HG02840 (cell line): Measurements from ENCODE around the gene MICAL2.
"Not testable (repeated sequence)": the region's sequence is repeated elsewhere in the genome, so short reads cannot be mapped to it uniquely, and the experiment has no call there.

ENCODE experiments used
- ATAC-seq: cut with Tn5 transposase; IDR thresholded peaks from one replicate; pipeline ENCODE4 v1.9.1; 2021; ENCODE audit warnings: mild to moderate bottlenecking, moderate library complexity, moderate number of reproducible peaks; ENCODE audit not compliant: unreplicated experiment, low FRiP score

Gene MICAL2

DNA sequence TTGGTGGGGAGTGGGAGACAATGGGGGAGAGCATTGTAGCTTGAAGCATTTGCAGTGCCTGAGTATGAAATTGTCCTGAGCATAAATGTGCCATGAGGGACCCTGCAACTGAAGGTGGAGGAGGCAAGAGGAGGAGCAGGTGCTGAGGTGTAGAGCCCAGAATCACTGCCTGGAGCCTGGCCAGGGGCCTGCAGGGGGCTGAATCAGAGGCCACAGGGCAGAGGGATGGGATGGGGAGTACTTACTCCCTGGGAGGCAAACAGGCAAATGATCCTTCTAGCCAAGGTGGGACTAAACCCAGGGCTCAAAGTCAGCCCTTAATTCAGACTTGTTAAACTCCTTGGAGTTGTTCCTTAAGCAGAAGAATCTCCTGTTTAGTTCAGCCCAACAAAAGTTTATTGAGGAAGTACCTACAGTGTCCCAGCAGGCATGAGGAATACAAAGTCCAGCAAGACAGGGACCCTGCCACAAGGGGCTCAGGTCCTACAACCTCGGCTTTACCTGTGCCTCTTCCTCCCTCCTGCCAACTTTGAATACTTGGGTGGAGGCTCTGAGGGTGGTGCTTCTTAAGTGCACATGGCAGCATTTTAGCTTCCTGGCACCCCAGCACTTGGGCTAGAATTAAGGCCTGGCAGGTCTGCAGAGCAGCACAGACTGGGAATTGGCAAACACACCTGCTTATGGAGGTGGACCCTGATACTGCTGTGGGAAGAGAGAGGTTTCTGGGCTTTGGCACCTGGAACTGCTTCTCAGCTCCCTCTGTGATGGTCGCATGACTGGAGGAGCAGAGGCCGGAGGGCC is 20.0 kb downstream of the MICAL2 start:
- ATAC-seq, result no peak

DNA sequence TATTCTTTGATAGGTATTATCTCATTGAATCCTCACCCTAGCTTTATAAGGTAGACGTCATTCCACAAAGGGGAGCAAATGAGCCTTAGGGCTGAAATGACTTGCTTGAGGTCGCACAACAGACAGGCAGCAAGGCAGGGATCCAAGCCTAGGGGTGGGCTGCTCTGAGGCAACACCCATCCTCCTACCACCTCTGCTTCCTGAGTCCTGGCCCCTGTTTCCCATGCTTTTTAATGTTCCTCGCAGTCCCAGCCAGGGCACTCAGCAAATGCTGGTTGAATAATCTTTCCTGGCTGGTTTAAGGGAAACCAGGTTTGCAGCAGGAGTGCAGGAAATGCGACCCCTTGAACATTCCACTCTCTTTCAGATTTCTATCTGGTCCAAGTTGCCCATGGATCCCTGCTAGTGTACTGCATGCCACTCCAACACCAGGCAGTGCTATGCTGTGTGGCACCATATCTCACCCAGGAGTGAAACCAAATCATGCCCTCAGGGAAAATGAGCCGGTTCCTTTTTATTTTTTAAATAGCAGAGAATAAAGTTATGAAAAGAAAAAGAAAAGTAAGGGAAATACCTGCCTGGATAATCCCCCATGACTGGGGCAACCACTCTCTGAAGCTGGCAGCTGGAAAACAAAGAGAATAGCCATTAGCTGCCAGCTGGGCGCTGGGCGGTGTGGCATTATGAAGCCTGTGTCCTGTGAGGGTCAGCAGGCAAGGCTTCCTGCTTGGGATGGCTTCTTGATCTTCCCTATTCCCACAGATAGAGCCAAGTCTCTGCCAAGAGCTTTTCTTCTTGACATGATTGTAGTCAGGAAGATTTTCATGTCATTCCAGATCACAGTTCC is 21.8 kb downstream of the MICAL2 start:
- no peak for ATAC-seq

DNA sequence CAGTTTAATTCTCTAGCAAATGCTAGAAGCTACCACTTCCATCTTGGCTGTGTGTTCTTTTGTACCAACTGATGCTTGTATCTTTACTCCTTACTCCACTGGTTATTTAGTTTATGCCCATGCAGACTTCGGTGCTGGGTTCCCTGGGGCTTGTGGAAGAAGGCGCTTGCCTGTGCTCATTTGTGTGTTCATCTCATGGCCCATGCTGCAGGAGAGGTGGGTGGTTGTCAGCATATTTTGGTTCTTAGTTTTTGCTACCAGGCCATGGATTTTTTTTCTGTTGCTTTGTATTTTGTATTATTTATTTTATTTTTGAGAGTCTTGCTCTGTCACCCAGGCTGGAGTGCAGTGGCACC is 22.4 kb downstream of the MICAL2 start:
- no peak for ATAC-seq

DNA sequence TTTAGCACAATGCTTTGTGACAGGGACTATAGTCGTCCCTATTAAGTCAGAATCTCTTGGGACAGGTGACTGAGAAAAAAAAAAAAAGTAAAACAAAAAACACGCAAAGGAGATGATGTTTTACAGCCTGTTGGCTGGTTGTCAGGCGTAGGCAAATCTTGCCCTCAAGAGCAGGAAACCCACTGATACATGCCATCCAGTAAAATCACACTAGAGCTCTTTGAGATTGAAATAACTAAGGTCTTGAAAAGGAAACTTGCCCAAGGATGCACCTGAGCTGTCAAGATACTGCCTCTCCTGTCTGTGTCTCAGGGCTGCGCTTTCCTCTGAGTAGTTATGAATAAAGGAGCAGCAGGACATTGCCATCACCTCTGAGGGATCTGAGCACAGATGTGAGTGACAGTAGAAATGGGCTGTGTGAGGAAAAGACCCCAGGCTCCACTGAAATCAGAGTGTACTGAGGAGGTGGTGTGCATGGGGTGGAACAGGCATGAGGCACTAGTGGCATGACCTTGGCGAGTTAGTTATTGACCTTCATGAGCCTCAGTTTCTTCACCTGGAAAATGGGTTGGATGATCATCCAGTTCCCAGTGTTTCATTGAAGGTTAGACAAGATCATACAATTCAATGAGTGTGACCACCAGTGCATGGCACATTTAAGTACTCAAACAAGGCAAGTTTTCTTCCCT is 23.3 kb downstream of the MICAL2 start:
- ATAC-seq, result no peak

DNA sequence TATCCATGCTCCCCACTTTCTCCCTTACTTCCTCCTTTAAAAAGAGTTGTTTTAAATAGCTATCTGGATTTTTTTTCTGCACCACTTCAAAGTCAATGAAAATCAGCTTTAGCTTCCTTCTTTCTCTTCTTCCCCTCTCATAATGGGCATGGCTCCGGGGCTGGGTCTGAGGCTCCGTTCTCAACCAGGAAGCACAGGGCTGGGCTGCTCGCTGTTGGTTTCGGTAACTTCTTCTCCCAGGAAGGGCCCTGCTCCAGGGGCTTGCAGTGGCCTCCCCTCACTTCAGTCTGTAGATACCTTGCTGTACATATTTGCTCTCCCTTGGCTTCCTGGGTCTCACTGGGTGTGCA is 23.8 kb downstream of the MICAL2 start:
- ATAC-seq, result no peak

DNA sequence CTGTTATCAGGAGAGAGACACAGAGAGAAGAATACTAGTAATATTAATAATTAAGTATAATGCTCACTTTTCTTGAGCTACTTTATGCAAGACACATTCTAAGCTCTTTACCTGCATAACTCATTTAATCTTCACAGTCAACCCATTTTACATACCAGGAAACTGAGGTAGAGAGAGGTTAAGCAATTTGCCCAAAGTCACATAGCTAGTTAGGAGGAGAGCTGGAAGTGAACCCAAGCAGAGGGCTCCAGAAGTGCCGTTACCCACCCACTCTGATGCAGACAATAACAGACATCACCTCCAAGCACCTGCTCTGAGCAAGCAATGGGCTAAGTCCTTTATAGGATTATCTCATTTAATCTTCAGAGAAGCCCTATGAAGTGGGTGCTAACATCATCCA is 24.8 kb downstream of the MICAL2 start:
- ATAC-seq, result no peak

DNA sequence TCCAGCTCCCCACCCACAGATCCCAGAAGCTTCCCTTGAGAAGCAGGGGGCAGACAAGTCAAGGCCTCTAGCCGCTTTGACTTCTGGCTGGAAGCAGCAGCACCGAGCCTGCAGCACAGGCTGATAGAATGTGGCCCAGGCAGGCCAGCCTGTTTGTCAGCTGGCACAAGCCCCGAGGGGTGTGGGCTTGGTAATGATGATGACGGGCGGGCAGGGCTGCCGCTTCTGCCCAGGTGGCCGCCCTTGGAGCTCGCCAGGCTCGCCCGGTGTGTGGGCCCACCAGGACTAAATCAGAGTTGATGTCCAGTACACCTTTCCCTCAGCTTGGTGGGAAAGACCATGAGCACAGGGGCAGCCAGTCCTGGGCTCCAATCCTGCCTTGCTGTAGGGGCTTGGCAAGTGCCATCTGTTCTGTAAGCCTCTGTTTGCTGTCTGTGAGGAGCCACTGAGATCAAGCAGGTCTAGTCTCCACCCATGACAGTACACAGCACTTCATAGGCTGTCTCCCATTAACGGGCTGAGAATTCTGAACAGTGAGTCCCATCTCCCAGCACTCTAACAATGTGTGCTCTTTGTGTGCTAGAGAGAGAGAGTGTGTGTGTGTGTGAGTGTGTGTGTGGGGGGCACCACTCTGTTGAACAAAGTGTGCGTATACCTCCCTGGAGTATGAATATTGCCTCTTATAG is 26.8 kb downstream of the MICAL2 start:
- ATAC-seq, result no peak

DNA sequence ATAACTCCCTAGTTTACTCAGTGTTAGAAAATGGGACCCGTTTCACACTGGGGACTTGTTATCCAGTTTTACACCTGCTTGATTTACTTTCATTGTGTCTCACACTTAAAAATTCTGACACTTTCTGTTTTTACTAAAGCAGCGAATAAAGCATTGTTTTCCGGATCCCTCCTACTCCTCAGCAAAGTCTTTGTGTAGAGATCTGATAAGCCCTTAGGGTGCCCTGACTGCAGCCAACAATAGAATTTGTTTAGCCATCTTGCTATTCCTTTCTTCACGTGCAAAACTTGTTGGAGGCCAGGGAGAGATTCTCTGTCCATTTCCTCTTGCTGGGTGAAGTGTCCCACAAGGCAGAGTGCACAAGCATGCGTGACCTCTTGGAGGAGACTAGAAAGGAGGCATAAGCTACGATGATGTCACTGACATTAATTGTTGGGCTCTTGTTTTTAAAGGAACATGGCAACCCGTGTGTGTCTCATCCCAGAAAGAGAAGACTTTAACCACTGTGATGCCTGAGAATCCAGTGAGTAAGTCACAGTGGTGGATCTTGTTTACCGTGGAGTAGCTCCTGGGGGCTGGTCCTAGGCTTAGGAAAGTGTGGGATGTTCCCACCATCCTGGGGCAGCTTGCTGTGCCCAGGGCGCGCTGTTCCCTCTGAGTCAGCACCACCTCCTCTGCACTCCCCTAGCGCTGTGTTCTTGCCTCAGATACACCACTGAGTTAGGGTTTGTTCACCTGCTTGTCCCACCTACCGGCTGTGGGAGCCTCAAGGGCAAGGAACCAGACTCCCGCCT is 27.7 kb downstream of the MICAL2 start:
- no peak for ATAC-seq

DNA sequence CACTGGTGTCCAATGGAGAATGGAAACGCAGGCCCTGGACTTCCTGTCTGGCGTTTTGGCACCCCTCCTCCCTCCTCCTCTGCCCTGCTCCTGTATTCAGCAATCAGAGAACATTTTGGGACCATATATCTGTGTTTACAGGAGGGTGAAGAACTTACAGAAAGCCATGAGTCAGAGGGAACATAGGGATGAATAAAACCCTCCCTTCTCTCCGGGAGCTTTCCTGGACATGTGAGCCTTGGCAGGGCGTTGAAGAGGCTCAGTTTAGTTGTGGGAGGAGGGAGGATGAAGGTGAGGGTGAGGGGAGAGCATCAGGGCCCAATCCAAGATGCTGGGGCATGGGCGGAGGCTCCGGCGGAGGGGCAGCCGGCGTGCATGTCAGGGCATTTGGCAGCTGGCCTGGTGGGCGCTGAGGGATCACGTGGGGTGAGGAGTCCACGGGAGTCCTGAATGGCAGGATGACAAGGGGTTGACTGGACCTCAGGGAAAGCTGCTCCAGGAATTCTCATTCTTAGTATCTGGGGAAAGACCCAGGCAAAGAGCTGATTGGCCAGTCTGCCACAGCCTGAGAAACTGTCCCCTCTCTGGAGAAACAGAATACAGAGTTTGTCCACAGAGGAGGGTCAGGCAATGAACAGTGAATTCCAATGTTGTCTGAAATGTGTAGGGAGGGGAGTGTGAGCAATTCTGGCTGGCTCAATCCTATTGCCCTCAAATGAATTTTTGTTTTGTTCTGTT is 28.9 kb downstream of the MICAL2 start:
- ATAC-seq, result no peak

DNA sequence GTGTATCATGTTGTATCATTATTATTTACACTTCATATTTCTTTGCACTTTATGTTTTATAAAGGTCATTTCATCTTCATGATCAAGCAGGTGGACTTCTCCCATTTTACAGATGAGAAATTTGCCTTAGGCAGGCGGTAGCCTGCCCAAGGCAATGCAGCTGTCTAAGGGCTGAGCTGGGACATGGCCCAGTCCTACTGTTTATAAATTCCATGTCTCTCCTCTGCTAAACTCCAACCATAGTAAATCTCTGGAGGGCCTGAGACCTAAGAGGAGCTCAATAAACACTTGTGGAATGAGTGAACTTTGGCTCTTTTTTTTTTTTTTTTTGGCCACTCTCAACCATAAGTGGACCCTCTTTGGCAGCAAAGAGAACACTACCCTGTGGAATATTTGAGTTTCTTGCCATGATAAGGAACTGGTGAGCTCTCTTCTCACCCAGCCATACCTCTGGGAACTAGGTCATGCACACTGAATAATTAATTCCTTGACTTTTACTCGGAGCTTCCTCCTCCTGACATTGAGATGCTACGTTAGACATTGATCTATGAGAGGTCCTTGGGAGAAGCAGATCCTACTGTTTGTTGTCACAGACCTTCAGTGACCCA is 29.9 kb downstream of the MICAL2 start:
- ATAC-seq, result no peak

DNA sequence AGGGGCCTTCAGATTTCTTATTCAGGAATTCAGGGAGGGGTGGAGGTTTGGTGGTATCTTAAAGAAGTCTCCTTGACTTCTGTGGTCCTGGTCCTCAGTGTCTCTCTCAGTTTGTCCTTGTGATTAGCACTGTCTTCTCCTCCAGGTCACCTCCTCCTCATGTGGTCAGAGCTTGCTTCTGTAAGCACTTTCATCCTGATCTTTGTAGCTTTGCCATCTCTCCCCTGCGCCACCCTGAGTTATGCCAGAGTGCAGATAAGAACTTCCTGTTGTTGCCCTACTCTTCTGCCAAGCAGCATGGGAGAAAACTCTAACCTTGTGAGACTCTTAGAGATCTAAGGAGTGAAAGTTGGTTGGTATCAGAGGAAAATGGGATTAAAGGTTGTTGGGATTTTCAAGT is 30.9 kb downstream of the MICAL2 start:
- no peak for ATAC-seq

DNA sequence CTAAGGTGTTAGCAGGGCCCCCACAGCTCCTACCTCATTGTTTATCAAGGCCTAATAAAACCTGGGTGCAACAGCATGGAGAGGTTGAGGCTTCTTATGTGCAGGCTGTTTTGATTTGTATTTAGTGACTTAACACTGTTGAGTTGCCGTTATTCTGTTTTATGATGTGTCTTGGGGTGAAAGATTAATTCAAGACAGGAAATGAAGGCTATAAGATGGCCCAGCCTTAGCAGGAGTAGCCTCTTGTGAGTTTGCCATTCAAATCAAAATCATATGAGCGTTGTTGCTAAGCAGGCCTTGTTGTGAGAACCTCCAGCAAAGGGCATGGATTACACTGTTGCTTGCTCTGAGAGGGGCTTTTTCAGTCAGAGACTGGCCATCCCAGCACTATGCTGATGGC is 31.8 kb downstream of the MICAL2 start:
- no peak for ATAC-seq

DNA sequence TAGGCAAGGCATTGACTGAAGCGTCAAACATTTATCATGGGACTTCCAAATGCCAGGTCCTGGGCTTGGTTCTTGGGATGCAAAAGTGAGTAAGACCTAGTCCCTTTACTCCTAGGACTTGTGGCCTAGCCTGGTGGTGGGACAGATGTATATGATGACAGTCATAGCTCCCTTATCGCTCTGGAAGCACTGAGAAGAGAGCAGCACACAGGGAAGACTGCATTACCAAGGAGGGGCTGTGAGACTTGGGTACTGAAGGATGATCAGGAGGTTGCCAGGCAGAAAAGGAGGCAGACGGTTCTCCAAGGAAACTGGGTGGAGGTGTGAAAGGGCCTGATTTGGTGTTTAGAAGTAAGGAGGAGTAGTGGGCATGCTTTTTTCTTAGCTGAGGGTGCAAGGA is 32.5 kb downstream of the MICAL2 start:
- ATAC-seq, result no peak

DNA sequence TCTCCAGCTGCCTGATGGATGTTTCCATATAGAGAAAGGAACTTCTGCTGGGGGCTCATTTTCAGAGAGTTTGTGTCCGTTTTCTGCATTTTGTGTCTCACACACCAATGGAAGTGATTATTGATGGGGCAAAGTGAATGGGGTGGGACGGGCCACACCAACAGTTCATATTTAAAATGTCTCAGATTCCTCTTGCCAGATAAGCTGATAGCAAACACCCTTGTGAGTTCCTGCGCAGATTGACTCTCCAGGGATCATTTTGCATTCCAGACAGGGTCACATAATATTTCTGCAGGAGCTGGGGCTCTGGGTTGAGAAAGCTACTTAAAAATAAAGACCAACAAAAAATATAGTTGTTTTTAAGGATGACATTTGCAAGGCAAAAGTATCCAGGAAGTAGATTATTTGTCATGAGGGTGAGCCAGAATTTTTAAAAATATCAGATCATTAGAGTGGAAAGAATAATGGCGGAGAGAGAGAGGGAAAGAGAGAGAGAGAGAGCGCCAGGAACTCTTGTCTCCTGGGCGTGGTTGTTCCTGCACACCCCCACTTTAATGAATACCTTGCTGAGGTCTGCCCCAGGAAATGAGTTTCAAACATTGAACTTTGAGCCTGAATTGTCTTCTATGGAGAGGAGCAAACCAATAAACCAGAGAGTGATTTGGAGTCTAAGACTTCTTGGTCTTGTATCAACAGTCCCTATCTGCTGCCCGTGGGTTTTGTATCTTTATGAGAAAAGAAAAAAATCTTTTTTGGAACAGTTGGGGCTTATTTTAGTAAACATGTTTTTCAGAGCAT is 33.3 kb downstream of the MICAL2 start:
- no peak for ATAC-seq

DNA sequence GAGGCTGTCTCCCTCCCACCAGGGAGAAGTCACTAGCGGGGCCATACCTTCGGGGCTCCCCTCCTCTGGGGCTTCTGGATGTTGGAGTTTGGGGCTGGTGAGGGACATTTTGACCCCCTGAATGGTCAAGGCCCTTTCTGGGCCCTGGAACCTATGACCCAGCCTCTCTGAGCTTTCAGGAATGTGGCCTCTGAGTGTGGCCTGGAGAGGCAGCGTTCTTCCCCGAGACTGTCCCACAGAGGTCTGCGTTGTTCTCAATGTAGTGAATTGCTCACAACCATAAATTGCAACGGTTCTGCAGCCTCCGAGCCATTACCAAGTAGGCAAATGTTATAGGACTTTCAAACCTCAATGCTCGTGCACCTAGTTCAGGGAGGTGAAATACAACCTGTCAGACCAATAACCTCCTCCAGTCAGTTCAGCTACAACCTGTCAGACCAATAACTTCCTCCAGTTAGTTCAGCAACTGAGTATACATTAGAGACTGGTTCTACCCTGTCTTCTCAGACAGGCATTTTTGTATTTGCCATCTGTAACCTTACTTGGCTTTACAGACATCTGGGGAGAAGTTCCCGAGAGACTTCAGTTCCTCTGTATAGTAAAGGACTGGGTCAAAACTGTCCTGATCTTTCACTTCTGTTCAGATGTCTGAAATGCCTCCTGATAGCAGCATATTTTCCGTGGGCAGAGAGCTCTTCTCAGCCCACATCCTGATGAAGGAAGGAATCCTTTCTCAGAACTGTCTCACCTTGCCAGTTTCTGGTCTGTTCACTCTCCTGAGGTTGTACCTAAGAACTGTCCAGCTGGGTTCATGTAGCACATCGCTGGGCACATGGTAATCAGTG is 34.2 kb downstream of the MICAL2 start:
- no peak for ATAC-seq

DNA sequence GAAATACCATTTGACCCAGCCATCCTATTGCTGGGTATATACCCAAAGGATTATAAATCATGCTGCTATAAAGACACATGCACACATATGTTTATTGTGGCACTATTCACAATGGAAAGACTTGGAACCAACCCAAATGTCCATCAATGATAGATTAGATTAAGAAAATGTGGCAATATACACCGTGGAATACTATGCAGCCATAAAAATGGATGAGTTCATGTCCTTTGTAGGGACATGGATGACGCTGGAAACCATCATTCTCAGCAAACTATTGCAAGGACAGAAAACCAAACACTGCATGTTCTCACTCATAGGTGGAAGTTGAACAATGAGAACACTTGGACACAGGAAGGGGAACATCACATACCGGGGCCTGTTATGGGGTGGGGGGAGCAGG is 36.3 kb downstream of the MICAL2 start:
- ATAC-seq, result not testable (repeated sequence)

DNA sequence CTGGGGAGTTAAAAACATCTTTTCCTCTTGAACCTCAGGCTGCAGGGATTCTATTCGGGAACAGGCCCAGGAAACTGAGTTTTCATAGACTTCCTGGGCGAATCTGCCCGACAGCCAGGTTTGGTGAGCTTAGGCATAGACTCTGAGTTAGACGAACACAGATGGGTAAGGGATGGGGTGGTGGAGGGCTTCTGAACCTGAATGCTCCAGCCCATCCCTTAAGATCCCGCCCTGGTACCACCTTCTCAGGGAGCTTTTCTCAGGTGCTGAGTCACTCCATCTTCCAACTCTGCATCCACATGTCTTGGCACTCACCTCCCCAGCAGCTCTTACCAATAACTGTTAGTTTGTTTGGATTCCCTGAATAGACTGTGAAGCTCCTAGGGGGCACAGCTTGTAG is 37.4 kb downstream of the MICAL2 start:
- no peak for ATAC-seq
